ENCODE measurements around the gene TMEM115.

TMEM115 gene

DNA sequence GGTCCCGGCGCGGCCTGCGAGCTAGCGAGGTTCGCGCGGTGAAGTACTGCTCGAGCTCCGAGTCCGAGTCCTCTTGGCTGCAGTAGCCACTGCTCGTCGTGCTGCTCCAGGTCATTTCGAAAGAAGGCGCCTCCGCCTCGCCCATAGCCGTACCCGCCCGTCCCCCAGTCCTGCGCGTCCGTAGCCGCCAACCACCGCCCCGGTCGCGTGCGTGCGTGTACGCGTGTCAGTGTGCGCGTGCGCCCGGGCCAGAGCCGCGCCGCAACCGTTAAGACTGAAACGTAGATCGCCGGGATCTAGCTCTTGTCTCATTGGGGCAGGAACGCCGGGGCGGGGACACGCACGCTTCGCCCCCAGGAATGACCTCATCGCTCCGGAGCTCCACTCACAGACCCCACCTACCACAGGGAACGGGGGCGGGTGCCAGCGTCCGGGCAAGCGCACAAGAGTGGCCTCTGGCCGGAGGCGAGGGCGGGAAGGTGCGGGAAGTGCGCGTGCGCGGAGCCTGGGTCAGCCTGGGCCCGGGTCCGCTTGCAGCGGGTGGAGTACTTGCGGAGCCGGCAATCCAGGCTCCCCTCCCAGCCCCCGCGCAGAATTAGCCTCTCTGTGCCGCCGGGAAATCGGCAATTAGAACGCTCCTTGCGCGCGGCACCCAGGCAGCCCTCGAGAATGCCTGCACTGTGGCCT is 22.0 kb downstream of the TMEM115 start:
- TF ChIP-seq MYC (IDR thresholded peaks at IDR 0.05; ENCODE audit: low read depth, low read length), result peak; percentile 65
- TF ChIP-seq, protein P1, sequence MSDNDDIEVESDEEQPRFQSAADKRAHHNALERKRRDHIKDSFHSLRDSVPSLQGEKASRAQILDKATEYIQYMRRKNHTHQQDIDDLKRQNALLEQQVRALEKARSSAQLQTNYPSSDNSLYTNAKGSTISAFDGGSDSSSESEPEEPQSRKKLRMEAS (IDR thresholded peaks at IDR 0.05; ENCODE audit: low read depth, low read length), result peak; percentile 82
- TF ChIP-seq, protein P2, sequence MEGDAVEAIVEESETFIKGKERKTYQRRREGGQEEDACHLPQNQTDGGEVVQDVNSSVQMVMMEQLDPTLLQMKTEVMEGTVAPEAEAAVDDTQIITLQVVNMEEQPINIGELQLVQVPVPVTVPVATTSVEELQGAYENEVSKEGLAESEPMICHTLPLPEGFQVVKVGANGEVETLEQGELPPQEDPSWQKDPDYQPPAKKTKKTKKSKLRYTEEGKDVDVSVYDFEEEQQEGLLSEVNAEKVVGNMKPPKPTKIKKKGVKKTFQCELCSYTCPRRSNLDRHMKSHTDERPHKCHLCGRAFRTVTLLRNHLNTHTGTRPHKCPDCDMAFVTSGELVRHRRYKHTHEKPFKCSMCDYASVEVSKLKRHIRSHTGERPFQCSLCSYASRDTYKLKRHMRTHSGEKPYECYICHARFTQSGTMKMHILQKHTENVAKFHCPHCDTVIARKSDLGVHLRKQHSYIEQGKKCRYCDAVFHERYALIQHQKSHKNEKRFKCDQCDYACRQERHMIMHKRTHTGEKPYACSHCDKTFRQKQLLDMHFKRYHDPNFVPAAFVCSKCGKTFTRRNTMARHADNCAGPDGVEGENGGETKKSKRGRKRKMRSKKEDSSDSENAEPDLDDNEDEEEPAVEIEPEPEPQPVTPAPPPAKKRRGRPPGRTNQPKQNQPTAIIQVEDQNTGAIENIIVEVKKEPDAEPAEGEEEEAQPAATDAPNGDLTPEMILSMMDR (IDR thresholded peaks at IDR 0.05; ENCODE audit: low read depth, low read length), result no peak
- TF ChIP-seq POLR2A (IDR thresholded peaks at IDR 0.05; ENCODE audit: extremely low read depth, insufficient read length), result peak; percentile 79
- peak overlapping the region; percentile 99 for H3K4me3 ChIP-seq (ENCODE audit: low read depth, low read length)
- DNase-seq (ENCODE audit: low read depth), result peak; percentile 99

DNA sequence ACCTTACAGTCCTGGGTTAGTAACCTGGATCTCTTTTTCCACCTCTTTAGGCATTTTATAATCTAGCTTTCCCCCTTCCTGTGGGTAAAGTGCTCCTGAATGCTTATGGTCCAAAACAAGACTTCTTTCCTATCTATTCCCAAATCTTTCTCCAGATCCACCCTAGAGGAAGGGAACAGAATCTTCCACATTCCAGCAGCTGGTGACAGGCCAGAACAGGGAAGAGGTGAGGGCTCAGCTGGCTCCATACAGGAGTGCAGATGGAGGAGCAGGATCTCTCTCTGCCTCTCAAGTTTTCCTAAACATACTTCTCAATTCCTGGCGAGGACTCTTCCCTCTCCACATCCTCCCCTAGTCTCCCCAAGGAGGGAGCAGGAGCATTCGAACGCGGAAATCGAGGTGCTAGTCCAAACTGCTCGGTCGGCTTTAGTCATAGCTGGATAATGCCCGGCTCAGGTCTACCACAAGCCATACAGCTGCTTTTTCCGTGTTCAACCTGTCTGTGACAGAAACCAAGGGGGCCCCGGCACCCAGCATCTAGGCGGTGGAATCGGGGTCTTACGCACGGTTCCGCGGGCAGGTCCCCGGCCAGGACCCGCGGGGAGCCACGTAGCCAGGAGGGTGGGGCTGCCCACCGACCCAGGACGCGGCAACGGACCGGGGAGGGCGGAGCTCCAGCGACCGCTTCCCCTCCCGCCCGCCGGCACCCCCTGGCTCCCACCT is 22.7 kb downstream of the TMEM115 start:
- TF ChIP-seq, protein P2 (IDR thresholded peaks at IDR 0.05; ENCODE audit: low read depth, low read length), result no peak
- TF ChIP-seq MYC (IDR thresholded peaks at IDR 0.05; ENCODE audit: low read depth, low read length), result no peak
- no peak for TF ChIP-seq POLR2A (IDR thresholded peaks at IDR 0.05; ENCODE audit: extremely low read depth, insufficient read length)
- TF ChIP-seq, protein P1 (IDR thresholded peaks at IDR 0.05; ENCODE audit: low read depth, low read length), result no peak
- no peak for DNase-seq (ENCODE audit: low read depth)
- H3K4me3 ChIP-seq (ENCODE audit: low read depth, low read length), result peak overlapping the region; percentile 95

DNA sequence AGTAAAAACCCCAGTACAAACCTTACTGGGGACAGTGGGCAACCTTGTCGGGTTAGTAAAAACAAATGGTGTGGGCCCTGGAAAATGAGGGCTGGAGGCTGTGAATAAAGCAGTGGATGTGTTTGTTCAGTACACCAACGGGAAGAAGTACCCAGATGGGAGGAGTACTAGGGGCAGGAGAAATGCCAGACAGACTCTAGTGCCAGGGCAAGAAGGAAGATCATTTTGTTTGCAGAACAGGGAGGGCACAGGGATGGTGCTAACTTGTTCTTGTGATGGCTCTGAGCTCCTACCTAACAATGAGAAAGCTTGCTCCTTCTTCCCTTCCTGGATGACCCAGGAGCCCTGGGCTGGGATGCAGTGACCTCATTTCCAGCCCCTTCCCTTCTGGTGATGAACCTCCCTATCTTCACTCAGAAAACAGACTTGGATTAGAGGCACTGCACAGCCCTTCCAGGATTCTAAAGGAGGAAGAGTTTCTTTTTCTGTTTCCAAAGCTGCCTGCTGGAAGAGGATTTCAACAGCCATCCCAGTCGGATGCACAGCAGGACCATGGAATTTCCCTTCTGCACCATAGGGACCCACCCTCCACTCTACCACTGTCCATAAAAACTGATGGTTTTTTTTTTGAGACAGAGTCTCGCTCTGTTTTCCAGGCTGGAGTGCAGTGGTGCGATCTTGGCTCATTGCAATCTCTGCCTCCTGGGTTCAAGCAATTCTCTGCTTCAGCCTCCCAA is 24.8 kb downstream of the TMEM115 start:
- H3K4me3 ChIP-seq (ENCODE audit: low read depth, low read length), result peak overlapping the region; percentile 21
- TF ChIP-seq POLR2A (IDR thresholded peaks at IDR 0.05; ENCODE audit: extremely low read depth, insufficient read length) (no peak), MYC (IDR thresholded peaks at IDR 0.05; ENCODE audit: low read depth, low read length) (no peak)
- TF ChIP-seq, protein P2 (IDR thresholded peaks at IDR 0.05; ENCODE audit: low read depth, low read length), result no peak
- TF ChIP-seq, protein P1 (IDR thresholded peaks at IDR 0.05; ENCODE audit: low read depth, low read length), result no peak
- no peak for DNase-seq (ENCODE audit: low read depth)

DNA sequence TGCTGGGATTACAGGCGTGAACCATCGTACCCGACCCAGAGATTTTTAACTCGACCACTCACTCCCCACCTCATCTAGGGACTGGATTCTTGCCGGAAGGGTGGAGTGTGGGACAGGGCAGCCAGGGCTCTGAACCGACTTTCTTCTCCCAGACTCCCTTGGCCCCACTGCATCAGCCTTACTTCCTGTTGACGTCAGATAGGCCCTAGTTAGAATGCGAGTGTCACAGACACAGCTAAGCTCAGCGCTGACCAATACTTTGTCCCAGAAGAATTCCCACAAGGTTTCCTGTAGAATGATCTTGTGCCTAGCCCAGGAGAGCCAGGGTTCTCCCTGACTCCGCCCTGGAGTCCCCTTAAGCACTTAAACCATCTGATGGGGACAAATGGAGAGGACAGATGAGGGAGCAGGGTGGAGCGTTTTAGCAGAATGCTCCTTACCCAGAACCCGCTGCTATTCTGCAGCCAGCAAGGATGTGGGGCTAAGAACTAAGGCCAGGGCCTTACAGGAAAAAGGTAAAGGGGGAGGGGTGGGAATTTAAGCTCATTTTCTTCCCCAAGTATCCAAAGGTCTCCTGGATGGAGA is 25.5 kb downstream of the TMEM115 start:
- TF ChIP-seq, protein P1 (IDR thresholded peaks at IDR 0.05; ENCODE audit: low read depth, low read length), result no peak
- TF ChIP-seq, protein P2 (IDR thresholded peaks at IDR 0.05; ENCODE audit: low read depth, low read length), result no peak
- no peak for TF ChIP-seq POLR2A (IDR thresholded peaks at IDR 0.05; ENCODE audit: extremely low read depth, insufficient read length)
- TF ChIP-seq MYC (IDR thresholded peaks at IDR 0.05; ENCODE audit: low read depth, low read length), result no peak
- no peak for DNase-seq (ENCODE audit: low read depth)
- H3K4me3 ChIP-seq (ENCODE audit: low read depth, low read length), result peak overlapping the region; percentile 3

DNA sequence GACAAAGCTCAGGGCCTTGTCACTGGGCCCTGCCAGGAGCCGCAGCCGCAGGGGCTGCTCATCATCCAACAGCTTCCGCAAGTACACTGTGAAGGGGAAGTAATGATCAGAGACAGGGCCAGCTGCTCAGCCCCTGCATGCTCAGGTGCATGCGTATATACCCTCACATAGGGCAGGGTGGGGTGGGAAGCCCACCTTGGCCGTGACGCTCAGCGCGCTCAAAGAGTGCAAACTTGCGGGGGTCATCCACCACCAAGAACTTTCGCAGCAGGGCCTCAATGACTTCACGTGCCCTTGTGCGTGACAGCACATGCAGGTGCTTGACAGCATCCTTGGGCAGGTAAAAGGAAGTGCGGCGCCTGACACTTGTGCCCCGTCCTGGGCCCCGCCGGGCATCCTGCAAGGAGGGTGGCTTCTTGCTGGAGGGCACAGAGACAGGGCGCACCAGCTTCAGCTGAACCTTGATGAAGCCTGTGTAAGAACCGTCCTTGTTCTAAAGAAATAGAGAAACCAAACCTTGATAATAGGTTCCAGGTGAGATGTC is 27.9 kb downstream of the TMEM115 start:
- no peak overlapping the region for H3K4me3 ChIP-seq (ENCODE audit: low read depth, low read length)
- DNase-seq (ENCODE audit: low read depth), result no peak
- no peak for TF ChIP-seq POLR2A (IDR thresholded peaks at IDR 0.05; ENCODE audit: extremely low read depth, insufficient read length)
- TF ChIP-seq, protein P2 (IDR thresholded peaks at IDR 0.05; ENCODE audit: low read depth, low read length), result no peak
- TF ChIP-seq MYC (IDR thresholded peaks at IDR 0.05; ENCODE audit: low read depth, low read length), result no peak
- TF ChIP-seq, protein P1 (IDR thresholded peaks at IDR 0.05; ENCODE audit: low read depth, low read length), result no peak

Measured in NB4 (cell line).